Stimulated activated CD8-positive, alpha-beta memory T cell treated with anti-CD3 and anti-CD28 coated beads, Interleukin-15, amount 100 ng/mL, for 1 hour (primary cell): ENCODE data around the gene SLC39A6.
"Not testable (repeated sequence)": the region's sequence is repeated elsewhere in the genome, so short reads cannot be mapped to it uniquely, and the experiment has no call there.

Experiments
- DNase-seq: peaks from one replicate; pipeline ENCODE4 v3.0.0-alpha.2; 2020; ENCODE audit warnings: low read depth

The SLC39A6 gene

GRCh38 chr18:36096955-36097354 is 32.2 kb downstream of the SLC39A6 start:
- DNase-seq = no peak

GRCh38 chr18:36095936-36096519 is 33.1 kb downstream of the SLC39A6 start:
- no peak for DNase-seq

- DNase-seq = no peak
These were observed 34.7 kb downstream of the SLC39A6 start for GRCh38 chr18:36094431-36094830.

- DNase-seq = not testable (repeated sequence)
These were observed 37.0 kb downstream of the SLC39A6 start for GRCh38 chr18:36092116-36092515.

GRCh38 chr18:36089001-36089400 is 40.1 kb downstream of the SLC39A6 start:
- DNase-seq = no peak

GRCh38 chr18:36088256-36088655 is 40.9 kb downstream of the SLC39A6 start:
- DNase-seq = no peak

- DNase-seq = no peak
These were observed 43.0 kb downstream of the SLC39A6 start for GRCh38 chr18:36086186-36086585.

- no peak for DNase-seq
These were observed 43.9 kb downstream of the SLC39A6 start for GRCh38 chr18:36085195-36085594.

- DNase-seq = no peak
These were observed 45.4 kb downstream of the SLC39A6 start for GRCh38 chr18:36083729-36084128.

- DNase-seq = not testable (repeated sequence)
These were observed 48.0 kb downstream of the SLC39A6 start for GRCh38 chr18:36081118-36081517.

GRCh38 chr18:36078751-36079529 is 50.2 kb downstream of the SLC39A6 start:
- DNase-seq = no peak

GRCh38 chr18:36077764-36078163 is 51.4 kb downstream of the SLC39A6 start:
- not testable (repeated sequence) for DNase-seq

- DNase-seq = no peak
These were observed 53.1 kb downstream of the SLC39A6 start for GRCh38 chr18:36075862-36076587.

- no peak for DNase-seq
These were observed 54.7 kb downstream of the SLC39A6 start for GRCh38 chr18:36074435-36074834.

GRCh38 chr18:36073676-36074075 is 55.5 kb downstream of the SLC39A6 start:
- DNase-seq = no peak

GRCh38 chr18:36072406-36072805 is 56.7 kb downstream of the SLC39A6 start:
- DNase-seq = not testable (repeated sequence)

GRCh38 chr18:36067055-36067957 is 61.8 kb downstream of the SLC39A6 start, which contains the start of gene RPRD1A:
Gene RPRD1A (minus strand): TSS chr18:36067559. CDS start chr18:36067404, 155 bp downstream.
- DNase-seq = peak; percentile 96

- DNase-seq = no peak
These were observed 62.5 kb downstream of the SLC39A6 start for GRCh38 chr18:36066686-36067054.

- DNase-seq = no peak
These were observed 63.1 kb downstream of the SLC39A6 start for GRCh38 chr18:36066001-36066400.

GRCh38 chr18:36064809-36065079 is 64.4 kb downstream of the SLC39A6 start:
- DNase-seq = not testable (repeated sequence)

- no peak for DNase-seq
These were observed 64.9 kb downstream of the SLC39A6 start for GRCh38 chr18:36064027-36064808.
